Endothelial cell of umbilical vein (primary cell): ENCODE measurements around the gene OVOL3.

Experiments
- JUN ChIP-seq: IDR thresholded peaks from 2 replicates; pipeline ENCODE4 v1.6.1; 2011; ENCODE audit warnings: borderline replicate concordance, low read depth; ENCODE audit not compliant: insufficient read length, insufficient read depth
- POLR2A ChIP-seq: IDR thresholded peaks from 2 replicates; pipeline ENCODE4 v1.6.1; 2012; ENCODE audit warnings: low read depth, mild to moderate bottlenecking, control low read depth, low read length
- TF ChIP-seq, protein P1 (sequence below), 2 donors: IDR thresholded peaks; 1 replicate in 1 of 2; 2 replicates in 1 of 2; pipeline ENCODE4 v1.5.1; 2011; ENCODE audit warnings: low read length in 2 of 2, mild to moderate bottlenecking in 2 of 2, moderate library complexity in 2 of 2, control low read depth in 1 of 2, inconsistent platforms in 1 of 2, low read depth in 1 of 2; ENCODE audit not compliant: insufficient read depth in 1 of 2; ENCODE audit errors: extremely low read depth in 1 of 2
- TF ChIP-seq, protein P2 (sequence below): IDR thresholded peaks from 2 replicates; pipeline ENCODE4 v1.6.1; 2011; ENCODE audit not compliant: insufficient read depth, insufficient read length

DNA sequence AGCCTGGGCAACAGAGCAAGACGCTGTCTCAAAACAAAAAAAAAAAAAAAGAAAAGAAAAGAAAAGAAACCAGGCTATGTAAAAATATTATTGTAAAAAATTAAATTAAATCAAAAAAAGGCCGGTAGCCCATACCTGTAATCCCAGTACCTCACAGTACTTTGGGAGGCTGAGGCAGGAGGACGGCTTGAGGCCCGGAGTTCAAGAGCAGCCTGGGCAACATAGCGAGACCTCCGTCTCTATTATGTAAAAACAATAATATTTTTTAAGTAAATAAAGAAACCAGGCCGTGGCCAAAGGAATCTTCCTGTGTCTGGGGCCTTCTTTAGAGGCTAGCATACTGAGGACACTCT is 28.2 kb downstream of the OVOL3 start:
- TF ChIP-seq JUN (no peak), POLR2A (no peak)
- TF ChIP-seq, protein P1, sequence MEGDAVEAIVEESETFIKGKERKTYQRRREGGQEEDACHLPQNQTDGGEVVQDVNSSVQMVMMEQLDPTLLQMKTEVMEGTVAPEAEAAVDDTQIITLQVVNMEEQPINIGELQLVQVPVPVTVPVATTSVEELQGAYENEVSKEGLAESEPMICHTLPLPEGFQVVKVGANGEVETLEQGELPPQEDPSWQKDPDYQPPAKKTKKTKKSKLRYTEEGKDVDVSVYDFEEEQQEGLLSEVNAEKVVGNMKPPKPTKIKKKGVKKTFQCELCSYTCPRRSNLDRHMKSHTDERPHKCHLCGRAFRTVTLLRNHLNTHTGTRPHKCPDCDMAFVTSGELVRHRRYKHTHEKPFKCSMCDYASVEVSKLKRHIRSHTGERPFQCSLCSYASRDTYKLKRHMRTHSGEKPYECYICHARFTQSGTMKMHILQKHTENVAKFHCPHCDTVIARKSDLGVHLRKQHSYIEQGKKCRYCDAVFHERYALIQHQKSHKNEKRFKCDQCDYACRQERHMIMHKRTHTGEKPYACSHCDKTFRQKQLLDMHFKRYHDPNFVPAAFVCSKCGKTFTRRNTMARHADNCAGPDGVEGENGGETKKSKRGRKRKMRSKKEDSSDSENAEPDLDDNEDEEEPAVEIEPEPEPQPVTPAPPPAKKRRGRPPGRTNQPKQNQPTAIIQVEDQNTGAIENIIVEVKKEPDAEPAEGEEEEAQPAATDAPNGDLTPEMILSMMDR (IDR thresholded peaks at IDR 0.05; ENCODE audit: extremely low read depth in 1 of 2, insufficient read depth in 1 of 2, low read depth in 1 of 2, low read length in 2 of 2) = no peak
- TF ChIP-seq, protein P2, sequence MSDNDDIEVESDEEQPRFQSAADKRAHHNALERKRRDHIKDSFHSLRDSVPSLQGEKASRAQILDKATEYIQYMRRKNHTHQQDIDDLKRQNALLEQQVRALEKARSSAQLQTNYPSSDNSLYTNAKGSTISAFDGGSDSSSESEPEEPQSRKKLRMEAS = no peak
